ENCODE results near the gene SCD5. TPM values are rescaled to one million over a fixed set of nuclear protein-coding genes. Genes with fewer than 3 reads are reported as not detected.

SCD5 gene
- total and polyA plus RNA-seq, 2 of the 4 experiments (the other 2 are of a cell fraction): 12.4 to 13.5 TPM

- no peak overlapping the region for H3K18ac ChIP-seq (ENCODE audit: low read depth, low read length)
- peak; percentile 58 for DNase-seq
- H3K23ac ChIP-seq (ENCODE audit: low read depth, low read length): no peak overlapping the region
- no peak overlapping the region for H3K14ac ChIP-seq (replicated peaks; ENCODE audit: low read depth, low read length)
- H3K9me3 ChIP-seq (ENCODE audit: control insufficient read depth, insufficient read depth, low read length): no peaks in the 10 kb centered on the region
- H2BK120ac ChIP-seq (ENCODE audit: low read depth, low read length): no peak overlapping the region
- H3K9me1 ChIP-seq (ENCODE audit: insufficient read depth, low read length): no peaks in the 10 kb centered on the region; the same call in 1 of the 2 replicates
- H3K27ac ChIP-seq (ENCODE audit: insufficient read depth, low read length): no peak overlapping the region
- no peaks in the 10 kb centered on the region for H3K27me3 ChIP-seq (ENCODE audit: control insufficient read depth, insufficient read depth, low read length)
- no peak overlapping the region for H2AK5ac ChIP-seq (ENCODE audit: low read depth, low read length)
- POLR2A ChIA-PET (ENCODE audit: unreplicated experiment): no interaction called here
- in situ Hi-C loops (cut with MboI; ENCODE audit: low sequenced_read_pairs): no loop called here
- no peak overlapping the region for H4K8ac ChIP-seq (ENCODE audit: low read depth in 2 of 2, low read length in 2 of 2)
- no peaks in the 10 kb centered on the region for H3K36me3 ChIP-seq (ENCODE audit: control insufficient read depth, insufficient read depth, low read length)
- H2AFZ ChIP-seq (replicated peaks; ENCODE audit: low read length, poor library complexity): no peak overlapping the region
- no CpG with 5 or more reads among the region's 5 CpGs for WGBS, 2 experiments (ENCODE audit: extremely low coverage in 2 of 2, insufficient read length in 1 of 2)
- H3K56ac ChIP-seq (ENCODE audit: extremely low read depth, insufficient read depth, low read length): no peak overlapping the region
- CTCF ChIA-PET: no interaction called here
- no peak overlapping the region for H2BK15ac ChIP-seq (ENCODE audit: low read depth, low read length)
- no peak overlapping the region for H3K4ac ChIP-seq (ENCODE audit: low read depth, low read length)
- H3K4me1 ChIP-seq (ENCODE audit: control insufficient read depth, insufficient read depth, low read length): peaks cover 5% of the 10 kb centered on the region; the same call in 1 of the 2 replicates
- no TSS peak for BruUV-seq (replicated peaks)
- H4K20me1 ChIP-seq (ENCODE audit: insufficient read depth, low read length): no peaks in the 10 kb centered on the region
- dilution Hi-C loops (cut with HindIII; ENCODE audit: low sequenced_read_pairs, unreplicated experiment): no loop called here
- no peak overlapping the region for H3K4me3 ChIP-seq (ENCODE audit: insufficient read depth, low read depth, low read length)
- no peak overlapping the region for H2BK20ac ChIP-seq (ENCODE audit: low read depth, low read length)
- intact Hi-C loops (cut with micrococcal nuclease): no loop called here
- TF ChIP-seq ELK1 (IDR thresholded peaks at IDR 0.05; ENCODE audit: borderline replicate concordance, low read depth, low read length) (no peak), MAFK (IDR thresholded peaks at IDR 0.05; ENCODE audit: low read depth, low read length) (peak; percentile 2; the same call in 1 of the 2 replicates)
- no peak overlapping the region for H3K4me2 ChIP-seq (ENCODE audit: low read depth, low read length)
- ATAC-seq (ENCODE audit: low read depth): peak; percentile 78
- no peak overlapping the region for H2AK9ac ChIP-seq (replicated peaks; ENCODE audit: low read depth, low read length, poor library complexity)
- H3K79me1 ChIP-seq (ENCODE audit: low read depth in 1 of 2, low read length in 2 of 2): no peaks in the 10 kb centered on the region
- H2BK5ac ChIP-seq (ENCODE audit: low read depth, low read length, poor library complexity, severe bottlenecking): no peak overlapping the region
- no peak overlapping the region for H4K5ac ChIP-seq (ENCODE audit: low read depth, low read length)
- H4K91ac ChIP-seq (ENCODE audit: insufficient read depth, low read depth, low read length): no peak overlapping the region
- no peak overlapping the region for H3K9ac ChIP-seq (ENCODE audit: low read depth, low read length)
Measured at GRCh38 chr4:82643994-82644733, 154.4 kb downstream of the SCD5 start.

All from IMR-90 (cell line).